Osteoblast (primary cell): Measurements from ENCODE around the gene VWA5A. TPM values are rescaled to one million over a fixed set of nuclear protein-coding genes. Genes with fewer than 3 reads are reported as not detected.

ENCODE experiments used
- DNase-seq: peaks from one replicate; pipeline ENCODE4 v3.0.0; 2011; ENCODE audit warnings: low spot score, mixed read lengths; ENCODE audit not compliant: insufficient read length; ENCODE audit errors: missing footprints
- H2AFZ ChIP-seq: 2 replicates; pipeline ENCODE4 v1.6.0; 2011; ENCODE audit warnings: mild to moderate bottlenecking, low read length
- H3K27ac ChIP-seq: 2 replicates; pipeline ENCODE4 v1.5.1; 2011; ENCODE audit warnings: mild to moderate bottlenecking, low read depth, low read length, moderate library complexity
- H3K27me3 ChIP-seq: 2 replicates; pipeline ENCODE4 v1.6.0; 2012; ENCODE audit warnings: mild to moderate bottlenecking, control low read depth, inconsistent platforms, low read length, moderate library complexity; ENCODE audit not compliant: insufficient read depth
- H3K36me3 ChIP-seq: 2 replicates; pipeline ENCODE4 v1.5.1; 2011; ENCODE audit warnings: mild to moderate bottlenecking, low read length, control low read depth, moderate library complexity; ENCODE audit not compliant: insufficient read depth
- H3K4me1 ChIP-seq: 2 replicates; pipeline ENCODE4 v1.5.1; 2011; ENCODE audit warnings: mild to moderate bottlenecking, low read length, control low read depth, moderate library complexity; ENCODE audit not compliant: insufficient read depth
- H3K4me2 ChIP-seq: 2 replicates; pipeline ENCODE4 v1.6.0; 2011; ENCODE audit warnings: mild to moderate bottlenecking, low read length; ENCODE audit not compliant: insufficient read depth
- H3K4me3 ChIP-seq: fragments of 200-600 bp; sonication (generic); 3 replicates; pipeline ENCODE4 v1.5.1; 2012; ENCODE audit warnings: mild to moderate bottlenecking, low read length, inconsistent platforms; ENCODE audit not compliant: insufficient read depth
- H3K79me2 ChIP-seq: 2 replicates; pipeline ENCODE4 v1.6.0; 2012; ENCODE audit warnings: mild to moderate bottlenecking, low read length, control low read depth, inconsistent platforms; ENCODE audit not compliant: insufficient read depth
- H3K9me3 ChIP-seq: 2 replicates; pipeline ENCODE4 v1.5.1; 2011; ENCODE audit warnings: low read depth, low read length, control low read depth
- H4K20me1 ChIP-seq: 2 replicates; pipeline ENCODE4 v1.6.0; 2012; ENCODE audit warnings: mild to moderate bottlenecking, low read length, control low read depth; ENCODE audit not compliant: insufficient read depth
- CTCF ChIP-seq: IDR thresholded peaks from 2 replicates; pipeline ENCODE4 v1.5.1; 2011; ENCODE audit warnings: mild to moderate bottlenecking, low read depth, low read length, moderate library complexity; ENCODE audit errors: extremely low read depth
- total RNA-seq: library from RNA; depleted of rRNA; stranded (reverse); fragments of >200 nt; gene quantifications from 2 replicates; pipeline ENCODE4 v1.2.3, GENCODE V29; 2012

Gene VWA5A
- total RNA-seq, 1 donor: 12.3 TPM

- Histone ChIP-seq H3K4me3 (no peak overlapping the region), H3K4me2 (no peak overlapping the region), H3K36me3 (no peaks in the 10 kb centered on the region), H3K4me1 (no peaks in the 10 kb centered on the region), H3K79me2 (no peaks in the 10 kb centered on the region), H3K27ac (no peak overlapping the region), H3K9me3 (no peaks in the 10 kb centered on the region), H3K27me3 (no peaks in the 10 kb centered on the region), H4K20me1 (no peaks in the 10 kb centered on the region), H2AFZ (no peak overlapping the region)
- TF ChIP-seq CTCF: peak; percentile 21
- DNase-seq: no peak
Measured at GRCh38 chr11:124108156-124108555, 7.1 kb upstream of the VWA5A start.

GRCh38 chr11:124109377-124109776 is 5.9 kb upstream of the VWA5A start:
- no peak overlapping the region for H3K27ac ChIP-seq
- DNase-seq: no peak
- no peak overlapping the region for H2AFZ ChIP-seq
- H3K36me3 ChIP-seq: no peaks in the 10 kb centered on the region
- H3K4me1 ChIP-seq: peaks cover 7% of the 10 kb centered on the region
- no peak for TF ChIP-seq CTCF
- no peaks in the 10 kb centered on the region for H3K79me2 ChIP-seq
- no peak overlapping the region for H3K4me2 ChIP-seq
- H3K9me3 ChIP-seq: no peaks in the 10 kb centered on the region
- H4K20me1 ChIP-seq: no peaks in the 10 kb centered on the region
- no peak overlapping the region for H3K4me3 ChIP-seq
- no peaks in the 10 kb centered on the region for H3K27me3 ChIP-seq

- H3K9me3 ChIP-seq: no peaks in the 10 kb centered on the region
- no peaks in the 10 kb centered on the region for H3K36me3 ChIP-seq
- no peaks in the 10 kb centered on the region for H4K20me1 ChIP-seq
- no peaks in the 10 kb centered on the region for H3K27me3 ChIP-seq
- no peak overlapping the region for H3K4me2 ChIP-seq
- H3K27ac ChIP-seq: no peak overlapping the region
- no peak for TF ChIP-seq CTCF
- no peak overlapping the region for H3K4me3 ChIP-seq
- peaks cover 12% of the 10 kb centered on the region for H3K4me1 ChIP-seq
- DNase-seq: no peak
- H3K79me2 ChIP-seq: no peaks in the 10 kb centered on the region
- H2AFZ ChIP-seq: no peak overlapping the region
Measured at GRCh38 chr11:124110201-124110600, 5.0 kb upstream of the VWA5A start.

GRCh38 chr11:124113890-124114289 is 1.4 kb upstream of the VWA5A start:
- Histone ChIP-seq H3K79me2 (no peaks in the 10 kb centered on the region), H4K20me1 (no peaks in the 10 kb centered on the region), H3K4me3 (no peak overlapping the region), H3K4me1 (peaks cover 23% of the 10 kb centered on the region), H2AFZ (peak overlapping the region; percentile 73), H3K36me3 (no peaks in the 10 kb centered on the region), H3K9me3 (no peaks in the 10 kb centered on the region), H3K27ac (no peak overlapping the region), H3K27me3 (no peaks in the 10 kb centered on the region), H3K4me2 (no peak overlapping the region)
- TF ChIP-seq CTCF: no peak
- no peak for DNase-seq
